Adrenal gland (tissue), 12 donors: Measurements from ENCODE around the gene SPECC1L. TPM values are rescaled to one million over a fixed set of nuclear protein-coding genes. Genes with fewer than 3 reads are reported as not detected.

Experiments used
- DNase-seq, 7 donors: peaks; one replicate each; pipeline ENCODE4 v3.0.0-alpha.2; 2019 to 2020
- H3K27ac ChIP-seq, 5 donors: fragments of 200-600 bp; sonication (generic) in 4 of 5; 1 replicate in 3 of 5; 2 replicates in 2 of 5; pipeline versions ENCODE4 v1.5.1 to v1.8.0; 2016 to 2020; ENCODE audit warnings: mild to moderate bottlenecking in 1 of 5
- H3K27me3 ChIP-seq: fragments of 200-600 bp; 2 replicates; pipeline ENCODE4 v1.8.0; 2021
- H3K36me3 ChIP-seq, 2 donors: fragments of 200-600 bp; replicated peaks in 1 of 2; 1 replicate in 1 of 2; 2 replicates in 1 of 2; pipeline versions ENCODE4 v1.5.1 to v1.8.0; 2018 to 2022
- H3K4me1 ChIP-seq, 2 donors: fragments of 200-600 bp; replicated peaks in 1 of 2; 1 replicate in 1 of 2; 2 replicates in 1 of 2; pipeline versions ENCODE4 v1.5.1 to v1.8.0; 2018 to 2021
- H3K4me3 ChIP-seq, 4 donors: fragments of 200-600 bp; sonication (generic) in 3 of 4; one replicate each; pipeline ENCODE4 v1.5.1; 2016 to 2018
- H3K9me3 ChIP-seq, 3 donors: fragments of 200-600 bp; sonication (generic) in 1 of 3; replicated peaks in 1 of 3; 1 replicate in 2 of 3; 2 replicates in 1 of 3; pipeline versions ENCODE4 v1.5.1 to v1.8.0; 2016 to 2021
- CTCF ChIP-seq, 6 experiments: fragments of 450-650 bp in 4 of 6; fragments of 200-600 bp in 2 of 6; sonication (generic) in 1 of 6; IDR thresholded peaks; 1 replicate in 5 of 6; 2 replicates in 1 of 6; pipeline versions ENCODE4 v1.5.1 to v1.8.0; 2016 to 2021; ENCODE audit warnings: antibody characterized with exemption in 6 of 6, mild to moderate bottlenecking in 2 of 6, moderate library complexity in 1 of 6
- POLR2A ChIP-seq, 2 donors: fragments of 450-650 bp; IDR thresholded peaks; one replicate each; pipeline ENCODE4 v1.6.1; 2017; ENCODE audit warnings: antibody characterized with exemption in 2 of 2, mild to moderate bottlenecking in 2 of 2, moderate library complexity in 1 of 2
- WGBS, 4 donors: extraction: QIAGEN DNeasy Blood & Tissue Kit in 2 of 4; methylation state at CpG; one replicate each; pipeline versions ENCODE4 v1.1.5 to v1.1.7; 2013 to 2017; 5-methylcytosine and 5-hydroxymethylcytosine counted together
- intact Hi-C, 2 donors: fragments of 100-400 bp; cut with DNase I; formaldehyde crosslinking; loops; one replicate each; pipeline versions ENCODE4 v1.14.1 to v1.15.0; 2022 to 2023
- polyA plus RNA-seq, 3 donors: library from polyadenylated mRNA; stranded (reverse); fragments of 200-250 nt in 2 of 3; fragments of 350-450 nt in 1 of 3; fragmentation: Illumina TruSeq in 1 of 3; extraction: RNeasy Lipid Tissue Mini Kit (QIAGEN cat#74804) in 1 of 3; gene quantifications; one replicate each; pipeline ENCODE4 v1.2.3, GENCODE V29; 2013 to 2014
- total RNA-seq, 9 donors: library from RNA; depleted of rRNA in 4 of 9; stranded (reverse); fragments of >200 nt in 4 of 9; fragments of 120-200 nt in 1 of 9; fragmentation: NEBNext Ultra II Directional in 1 of 9; extraction: Animal tissue kit (Norgen Biotek cat#: 25700) in 1 of 9; gene quantifications; one replicate each; pipeline versions ENCODE4 v1.1.0 to v1.2.4, GENCODE V29; 2013 to 2023
- donor health status: healthy with polysubstance abuse.
- donor health status: Bipolar disorder and iron deficiency.
- donor health status: DM: yes; HTN: yes; CAD: no.
- donor health status: DM: no; HTN: no; CAD: no.
- donor health status: DM: no; HTN: no; CAD: no.
- donor health status: DM: yes; HTN: yes; CAD: no.

Gene SPECC1L
- total and polyA plus RNA-seq, 12 donors, result 7.2 to 121 (median 43.5) TPM

GRCh38 chr22:24457894-24458420 is 187.3 kb downstream of the SPECC1L start:
- Histone ChIP-seq H3K4me1 (peaks cover 18 to 28% of the 10 kb centered on the region in 2 donors), H3K27me3 (no peaks in the 10 kb centered on the region), H3K9me3 (no peaks in the 10 kb centered on the region), H3K36me3 (no peaks in the 10 kb centered on the region), H3K4me3 (no peak overlapping the region), H3K27ac (no peak overlapping the region)
- TF ChIP-seq CTCF (IDR thresholded peaks at IDR 0.05) (no peak), POLR2A (IDR thresholded peaks at IDR 0.05) (no peak)
- no peak for DNase-seq
- WGBS, 4 donors, result 86 to 95% (median 93%) methylated on average over 3 of the region's 3 CpGs
- intact Hi-C loops, result no loop called here

DNA sequence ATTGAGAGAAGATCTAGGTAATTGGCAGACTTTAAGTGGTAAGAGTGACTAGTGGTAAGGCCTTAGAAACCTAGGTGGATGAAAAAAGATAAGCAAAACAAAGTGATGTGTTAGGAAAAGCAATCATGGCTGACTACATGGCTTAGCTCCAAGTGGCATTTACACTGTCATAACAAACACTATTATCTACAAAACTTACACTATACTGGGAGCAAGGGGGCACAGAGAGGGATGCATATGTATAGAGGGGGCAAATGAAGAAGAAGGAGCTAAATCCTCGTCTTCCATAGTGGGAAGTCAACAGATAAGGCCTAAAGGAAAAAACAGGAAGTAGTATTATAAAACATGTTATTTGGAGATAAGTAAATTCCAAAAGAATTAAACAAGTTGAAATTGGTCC is 189.3 kb downstream of the SPECC1L start:
- DNase-seq, result no peak
- no peaks in the 10 kb centered on the region for H3K9me3 ChIP-seq
- H3K36me3 ChIP-seq, result no peaks in the 10 kb centered on the region
- H3K4me3 ChIP-seq, result no peak overlapping the region
- peaks cover 17 to 27% of the 10 kb centered on the region in 2 donors for H3K4me1 ChIP-seq
- 51 to 71% (median 61%) methylated on average over 1 of the region's 1 CpG for WGBS, 4 donors
- intact Hi-C loops, result no loop called here
- H3K27me3 ChIP-seq, result no peaks in the 10 kb centered on the region
- no peak for TF ChIP-seq POLR2A (IDR thresholded peaks at IDR 0.05)
- no peak for TF ChIP-seq CTCF (IDR thresholded peaks at IDR 0.05)
- no peak overlapping the region for H3K27ac ChIP-seq

DNA sequence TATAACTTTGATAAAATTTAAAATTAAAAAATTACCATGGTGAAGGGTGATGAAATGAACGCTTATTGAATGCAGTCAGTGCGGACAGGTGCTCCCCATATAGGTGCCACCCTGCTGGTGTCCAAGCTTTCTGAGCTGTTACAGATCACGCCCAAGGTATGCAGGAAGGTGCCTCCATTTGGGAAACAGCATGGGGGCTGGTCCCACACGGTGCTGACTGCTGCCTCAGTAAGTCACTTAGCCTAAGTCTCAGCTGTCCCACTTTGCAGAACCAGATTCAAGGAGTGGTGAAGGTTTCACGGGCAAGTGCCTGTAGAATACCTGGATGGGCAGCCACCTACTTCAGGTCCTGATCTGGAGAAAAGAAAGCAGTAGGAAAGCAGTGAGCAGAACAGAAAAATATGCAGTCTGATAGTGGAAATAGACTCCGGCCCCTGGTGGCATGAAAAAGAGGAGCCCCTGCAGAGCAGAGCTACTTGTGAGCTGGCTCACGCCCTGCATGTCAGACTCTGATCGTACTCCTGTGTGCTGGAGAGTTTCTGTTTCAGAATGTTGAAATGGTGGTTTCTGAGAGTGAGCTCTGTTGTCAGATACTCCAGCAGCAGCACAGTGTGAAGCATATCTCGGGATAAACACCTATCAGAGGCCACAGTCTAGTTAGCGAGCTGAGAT is 189.9 kb downstream of the SPECC1L start:
- Histone ChIP-seq H3K27me3 (no peaks in the 10 kb centered on the region), H3K4me3 (no peak overlapping the region), H3K27ac (no peak overlapping the region), H3K4me1 (peaks cover 11 to 22% of the 10 kb centered on the region in 2 donors), H3K9me3 (no peaks in the 10 kb centered on the region), H3K36me3 (no peaks in the 10 kb centered on the region)
- intact Hi-C loops, result no loop called here
- TF ChIP-seq CTCF (IDR thresholded peaks at IDR 0.05) (no peak), POLR2A (IDR thresholded peaks at IDR 0.05) (no peak)
- DNase-seq, result no peak
- WGBS, 4 donors, result 68 to 82% (median 73%) methylated on average over 9 to 10 of the region's 10 CpGs

DNA sequence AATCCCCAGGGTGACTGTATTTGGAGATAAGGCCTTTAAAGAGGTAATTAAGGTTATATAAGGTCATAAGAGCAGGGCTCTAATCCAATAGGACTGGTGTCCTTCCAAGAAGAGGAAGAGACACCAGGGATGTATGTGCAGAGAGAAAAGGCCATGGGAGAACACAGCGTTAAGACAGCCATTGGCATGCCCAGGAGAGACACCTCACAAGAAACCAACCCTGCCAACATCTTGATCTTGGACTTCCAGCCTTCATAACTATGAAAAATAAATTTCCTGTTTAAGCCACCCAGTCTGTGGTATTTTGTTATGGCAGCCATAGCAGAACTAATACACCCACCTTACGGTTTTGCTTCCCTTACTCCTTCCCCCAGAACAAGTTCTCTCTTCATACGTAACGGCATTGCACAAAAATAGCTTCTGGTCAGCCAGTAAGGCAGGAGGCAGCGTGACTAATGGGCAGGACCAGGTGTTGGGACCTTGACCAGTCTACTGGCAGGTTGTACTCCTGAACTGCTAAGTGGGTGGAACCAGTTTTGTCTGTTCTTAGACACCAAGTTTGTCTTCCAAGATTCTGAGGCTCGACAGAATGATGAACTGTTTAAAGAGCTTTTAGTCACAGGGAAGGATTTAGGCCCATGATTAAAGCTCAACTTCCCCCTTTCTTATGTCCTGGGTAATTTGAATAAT is 192.6 kb downstream of the SPECC1L start:
- intact Hi-C loops, result no loop called here
- Histone ChIP-seq H3K27me3 (no peaks in the 10 kb centered on the region), H3K4me3 (no peak overlapping the region), H3K9me3 (no peaks in the 10 kb centered on the region), H3K4me1 (peaks cover 10 to 32% of the 10 kb centered on the region in 2 donors), H3K27ac (no peak overlapping the region), H3K36me3 (no peaks in the 10 kb centered on the region)
- no peak for DNase-seq
- TF ChIP-seq POLR2A (IDR thresholded peaks at IDR 0.05) (no peak), CTCF (IDR thresholded peaks at IDR 0.05) (no peak)
- WGBS, 4 donors, result 82 to 88% (median 84%) methylated on average over 6 of the region's 6 CpGs
